Measurements from ENCODE around the gene CCR7.
A peak's percentile ranks its signal among the peaks of the same experiment; 100 is the strongest.

Gene CCR7

DNA sequence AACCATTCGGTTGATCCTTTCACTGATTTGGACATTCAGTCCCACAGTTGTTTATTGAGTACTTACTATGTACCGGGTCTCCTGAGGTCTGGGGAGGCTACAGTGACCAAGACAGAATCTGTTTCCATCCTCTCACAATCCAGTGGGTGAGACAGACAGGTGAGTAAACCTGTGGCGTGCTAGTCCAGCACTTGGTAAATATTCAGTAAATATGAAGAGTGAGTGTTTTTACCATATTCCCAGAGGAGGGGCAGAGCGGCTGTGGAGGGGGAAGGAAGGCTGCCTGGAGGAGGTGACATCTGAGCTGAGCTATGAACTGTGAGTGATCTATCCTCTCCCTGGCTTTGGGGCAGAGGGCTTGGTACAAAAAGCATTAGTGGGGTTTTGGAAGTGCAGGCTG, 31.4 kb downstream of the CCR7 start:
- DNase-seq, result no peak

DNA sequence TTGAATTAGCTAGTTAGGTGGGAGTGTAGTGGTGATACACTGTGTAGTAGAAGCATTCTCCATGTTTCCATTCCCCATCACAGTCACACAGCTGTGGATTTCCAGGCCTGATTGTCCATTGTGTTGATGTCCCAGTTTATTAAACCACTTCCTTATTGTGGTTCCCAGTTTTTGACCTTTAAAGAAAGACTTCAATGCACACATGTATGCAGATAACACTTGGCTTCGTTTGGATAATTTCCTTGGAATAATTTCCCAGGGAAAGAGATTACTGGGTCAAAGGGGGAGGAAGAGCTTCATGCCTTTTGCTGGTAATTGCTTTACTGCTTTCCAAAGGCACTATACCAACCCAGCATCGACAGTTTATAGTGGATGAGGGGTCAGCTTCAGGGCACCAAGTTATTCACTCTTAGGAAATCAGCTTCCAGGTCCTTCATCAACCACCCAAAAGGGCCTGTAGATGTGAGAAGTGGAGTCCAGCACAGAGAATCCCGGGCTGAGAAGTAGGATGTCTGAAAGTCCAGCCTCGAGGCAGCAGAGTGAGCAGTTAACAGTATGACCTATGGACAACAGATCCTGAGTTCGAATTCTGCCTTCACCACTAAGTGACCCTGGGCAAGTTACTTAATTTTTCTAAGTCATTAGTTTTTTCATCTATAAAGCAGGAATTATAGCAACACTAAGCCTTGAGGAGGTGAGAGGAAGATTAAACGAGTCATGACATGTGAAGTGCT, 32.6 kb downstream of the CCR7 start:
- no peak for DNase-seq

DNA sequence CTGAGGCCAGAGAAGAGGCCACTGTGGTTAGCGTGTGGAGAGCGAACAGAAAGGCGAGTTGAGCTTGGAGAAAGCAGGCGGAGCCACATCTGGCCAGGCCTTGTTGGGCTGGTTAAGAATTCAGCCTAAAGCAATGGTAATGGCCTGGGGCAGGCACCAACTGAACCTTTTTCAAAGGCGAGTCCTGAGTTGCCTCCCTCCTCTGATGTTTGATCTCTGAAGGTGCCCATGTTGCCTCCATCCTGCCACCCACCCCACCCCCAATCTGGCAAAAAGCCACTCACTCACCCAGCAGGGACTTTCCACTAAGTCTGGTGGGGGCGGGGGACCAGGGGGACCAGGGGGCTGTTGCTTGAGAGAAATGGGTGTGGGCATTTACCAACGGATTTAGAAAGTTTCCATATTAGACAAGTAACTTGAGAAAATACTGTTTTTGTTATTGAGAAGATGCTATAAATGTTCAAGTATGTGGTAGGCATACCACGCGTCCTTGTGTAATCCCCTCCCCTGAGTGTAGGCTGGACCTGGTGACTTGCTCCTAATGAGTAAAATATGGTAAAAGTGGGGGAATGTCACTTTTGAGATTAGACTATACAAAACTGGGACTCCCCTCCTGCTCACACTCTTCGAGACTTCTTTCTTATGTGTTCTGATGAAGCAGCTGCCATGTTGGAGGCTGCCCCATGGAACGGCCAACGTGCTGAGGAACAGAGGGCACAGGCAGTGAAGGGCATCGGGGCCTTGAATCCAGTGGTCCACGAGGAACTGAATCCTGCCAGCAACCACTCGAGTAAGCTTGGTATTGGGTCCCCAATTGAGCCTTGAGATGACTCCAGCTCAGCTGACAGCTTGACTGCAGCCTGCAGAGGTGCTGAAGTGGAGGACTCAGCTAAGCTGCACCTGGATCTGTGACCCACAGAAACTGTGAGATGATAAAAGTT, 34.0 kb downstream of the CCR7 start:
- DNase-seq, result peak; percentile 79

DNA sequence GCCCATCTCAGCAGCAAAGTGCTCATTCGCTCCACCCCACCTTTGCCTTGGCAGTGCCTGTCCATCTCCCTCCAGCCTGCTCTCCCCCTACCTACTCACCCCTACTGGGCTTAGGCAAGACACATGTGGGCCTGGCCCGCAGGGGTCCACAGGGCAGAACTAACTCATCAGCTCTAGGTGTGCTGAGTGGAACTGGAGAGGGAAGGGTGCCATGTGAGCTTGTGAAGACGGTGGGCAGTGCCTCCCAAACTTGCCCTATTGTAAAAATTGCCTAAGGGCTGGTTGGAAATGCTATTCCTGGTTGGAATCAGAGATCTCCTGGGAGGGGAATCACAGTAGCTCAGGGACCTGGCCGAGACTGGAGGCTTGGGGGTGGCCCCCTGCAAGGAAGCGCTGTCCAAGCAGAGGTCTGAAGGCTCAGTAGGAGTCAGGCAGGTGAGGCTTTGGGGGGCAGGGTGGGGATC, 34.7 kb downstream of the CCR7 start:
- no peak for DNase-seq

DNA sequence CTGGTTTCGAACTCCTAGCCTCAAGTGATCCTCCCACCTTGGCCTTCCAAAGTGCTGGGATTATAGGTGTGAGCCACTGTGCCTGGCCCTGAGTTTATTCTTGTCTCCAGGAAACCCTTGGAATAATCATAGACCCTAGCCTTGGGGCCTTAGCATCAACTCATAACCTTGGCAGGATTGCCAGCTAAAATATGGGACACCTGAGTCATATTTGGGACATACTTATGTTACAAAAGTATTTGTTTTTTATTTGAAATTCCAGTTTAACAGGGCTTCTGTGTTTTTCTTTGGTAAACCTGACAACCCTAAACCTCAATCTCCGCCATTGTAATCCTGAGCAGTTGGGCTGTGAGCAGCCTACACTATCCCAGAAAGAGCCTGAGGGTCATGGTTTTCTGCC, 35.3 kb downstream of the CCR7 start:
- DNase-seq, result no peak

DNA sequence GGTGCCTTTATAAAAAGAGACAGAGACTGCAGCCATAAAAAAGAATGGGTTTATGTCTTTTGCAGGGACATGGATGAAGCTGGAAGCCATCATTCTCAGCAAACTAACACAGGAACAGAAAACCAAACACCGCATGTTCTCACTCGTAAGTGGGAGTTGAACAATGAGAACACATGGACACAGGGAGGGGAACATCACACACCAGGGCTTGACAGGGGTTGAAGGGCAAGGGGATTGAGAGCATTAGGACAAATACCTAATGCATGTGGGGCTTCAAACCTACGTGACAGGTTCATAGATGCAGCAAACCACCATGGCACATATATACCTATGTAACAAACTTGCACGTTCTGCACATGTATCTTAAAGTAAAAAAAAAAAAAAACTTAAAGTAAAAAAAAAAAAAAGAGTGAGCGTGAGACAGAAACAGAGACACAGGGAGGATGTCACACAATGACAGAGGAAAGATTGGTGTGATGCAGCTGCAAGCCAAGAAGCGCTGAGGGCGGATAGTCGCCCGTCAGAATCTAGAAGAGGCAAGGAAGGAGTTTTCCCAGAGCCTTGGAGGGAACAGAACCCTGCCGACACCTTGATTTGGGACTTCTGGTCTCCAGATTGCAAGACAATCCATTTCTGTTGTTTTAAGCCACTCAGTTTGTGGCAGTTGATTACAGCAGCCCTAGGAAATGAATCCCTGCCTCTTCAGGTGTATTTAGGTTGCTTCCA, 36.4 kb downstream of the CCR7 start:
- DNase-seq, result peak; percentile 42

DNA sequence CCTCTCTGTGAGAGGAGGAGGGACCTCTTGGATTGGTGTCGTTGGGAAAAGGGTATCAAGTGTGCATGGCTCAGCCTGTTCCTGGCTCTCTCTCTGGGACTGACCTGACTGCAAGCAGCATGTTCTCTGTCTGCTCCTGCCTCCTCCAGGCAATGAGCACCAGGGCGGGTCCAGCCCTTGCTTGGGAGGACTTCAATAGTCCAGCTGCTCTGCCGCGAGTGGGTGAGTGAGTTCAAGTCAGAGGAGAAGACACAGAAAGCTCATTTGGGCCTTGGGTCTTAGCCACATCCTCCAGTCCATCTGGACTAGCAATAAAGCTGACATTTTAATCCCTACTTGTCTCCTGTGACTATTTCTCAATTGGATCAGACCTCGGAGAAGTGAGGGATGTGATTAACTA, 38.6 kb downstream of the CCR7 start:
- DNase-seq, result no peak

DNA sequence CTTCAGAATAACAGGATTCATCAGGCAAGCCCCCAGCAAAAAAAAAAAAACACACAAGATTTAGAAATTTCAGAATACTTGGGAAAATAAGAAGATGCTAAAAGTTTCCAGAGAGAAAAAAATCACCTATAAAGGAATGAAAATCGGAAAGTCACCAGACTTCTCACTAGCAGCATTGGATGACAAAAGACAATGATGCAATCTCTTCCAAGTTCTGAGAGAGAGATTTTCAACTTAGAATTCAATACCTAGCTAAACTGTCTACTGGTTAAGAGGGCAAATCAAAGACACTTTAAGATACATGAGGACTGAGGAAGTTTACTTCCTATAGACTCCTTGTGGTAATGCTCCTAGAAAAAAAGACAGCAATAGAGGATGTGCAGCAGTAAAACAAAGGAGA, 40.0 kb downstream of the CCR7 start:
- DNase-seq, result no peak

DNA sequence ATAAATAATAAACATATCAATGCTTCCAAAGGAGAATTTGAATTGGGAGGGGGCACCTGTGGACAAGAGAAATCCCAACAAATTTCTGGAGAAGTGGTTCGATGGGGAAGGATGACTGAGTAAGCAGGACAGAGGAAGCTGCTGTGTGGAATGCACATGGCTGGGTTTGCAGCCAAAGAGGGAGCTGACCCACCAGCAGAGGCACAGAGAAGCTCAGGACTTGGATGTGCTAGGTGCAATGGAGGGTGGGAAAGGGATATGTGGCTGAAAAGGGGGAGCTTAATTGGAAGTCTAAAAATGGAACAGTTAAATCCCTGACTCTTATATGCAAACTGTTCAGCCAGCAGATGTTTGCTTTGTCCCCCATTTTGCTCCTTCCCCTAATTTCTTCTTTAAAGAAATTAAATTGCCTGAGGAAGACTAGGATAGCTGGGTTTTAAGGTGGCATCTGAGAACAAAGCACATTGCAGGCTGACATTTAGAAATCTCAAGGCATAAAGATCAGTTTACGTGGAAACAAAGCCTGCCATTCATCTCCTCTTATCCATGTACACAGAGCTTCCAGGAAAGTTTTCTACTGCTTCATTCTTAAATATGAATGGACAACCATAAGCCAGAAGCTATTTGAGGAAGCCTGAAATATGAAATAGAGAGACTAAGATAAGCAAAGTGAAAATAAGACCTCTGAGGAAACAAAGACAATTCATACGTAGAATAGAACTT, 40.9 kb downstream of the CCR7 start:
- DNase-seq, result no peak

DNA sequence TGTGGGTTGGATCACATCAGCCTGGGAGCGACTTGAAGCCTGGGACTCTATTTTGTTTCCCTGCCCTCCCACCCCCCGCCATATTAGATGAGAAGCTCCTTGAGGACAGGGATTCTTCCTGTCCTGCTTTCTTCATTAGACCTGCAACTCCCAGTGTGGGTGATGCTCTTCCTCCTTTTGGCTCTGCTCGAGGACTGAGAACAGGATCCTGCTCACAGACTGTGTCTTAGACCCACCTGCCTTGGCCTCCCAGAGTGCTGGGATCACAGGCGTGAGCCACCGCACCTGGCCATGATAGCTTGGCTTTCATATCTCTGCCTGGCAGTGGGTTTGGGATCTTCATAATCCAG, 42.3 kb downstream of the CCR7 start:
- no peak for DNase-seq

DNA sequence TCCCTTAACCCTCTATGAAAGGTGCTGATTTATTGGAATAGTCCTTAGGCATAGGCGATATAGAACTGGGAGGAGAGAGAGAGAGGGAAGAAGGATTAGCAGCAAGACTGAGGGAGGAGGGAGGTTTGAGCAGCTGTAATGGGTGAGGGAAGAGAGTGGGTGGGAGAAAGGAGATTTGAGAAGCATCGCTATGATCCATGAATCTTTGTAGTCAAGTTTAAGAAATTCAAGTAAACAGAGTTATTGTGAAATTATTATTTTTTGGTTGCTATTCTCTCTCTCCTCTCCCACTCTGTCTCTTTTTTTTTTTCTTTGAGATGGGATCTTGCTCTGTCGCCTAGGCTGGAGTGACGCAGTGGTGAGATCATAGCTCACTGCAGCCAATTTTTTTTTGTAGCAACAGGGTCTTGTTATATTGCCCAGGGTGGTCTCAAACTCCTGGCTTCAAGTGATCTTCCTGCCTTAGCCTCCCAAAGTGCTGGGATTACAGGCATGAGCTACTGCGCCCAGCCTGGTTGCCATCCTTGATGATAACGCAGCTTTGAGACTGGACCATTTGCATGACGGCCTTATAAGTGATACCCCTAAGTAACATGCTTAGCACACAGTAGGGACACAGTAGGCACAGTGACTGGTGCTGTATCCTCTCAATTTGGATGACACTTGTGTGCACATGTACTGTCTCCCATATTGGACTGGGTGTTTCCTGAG, 42.9 kb downstream of the CCR7 start:
- no peak for DNase-seq

DNA sequence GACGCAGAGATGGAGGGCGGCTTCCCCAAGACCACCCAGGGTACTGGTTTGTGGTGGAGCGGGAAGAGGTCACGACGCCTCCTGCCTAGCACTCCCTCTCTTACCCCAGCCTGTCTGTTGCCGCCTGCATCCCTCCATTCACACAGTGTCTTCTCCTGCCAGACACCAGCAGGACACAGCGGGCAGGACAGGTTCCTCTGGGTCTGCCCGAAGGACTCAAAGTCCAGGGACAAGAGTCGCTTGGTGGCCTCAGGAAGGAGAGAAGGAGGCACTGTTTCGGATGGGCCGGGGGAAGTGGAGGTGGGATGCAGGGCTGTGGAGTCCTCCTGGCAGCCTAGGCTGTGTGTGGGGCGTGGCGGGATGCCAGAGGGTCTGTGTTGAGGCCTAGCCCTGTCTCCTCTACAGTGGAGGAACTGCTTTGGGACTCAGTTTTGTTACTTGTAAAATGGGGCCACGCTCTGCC, 44.2 kb downstream of the CCR7 start:
- DNase-seq, result no peak

DNA sequence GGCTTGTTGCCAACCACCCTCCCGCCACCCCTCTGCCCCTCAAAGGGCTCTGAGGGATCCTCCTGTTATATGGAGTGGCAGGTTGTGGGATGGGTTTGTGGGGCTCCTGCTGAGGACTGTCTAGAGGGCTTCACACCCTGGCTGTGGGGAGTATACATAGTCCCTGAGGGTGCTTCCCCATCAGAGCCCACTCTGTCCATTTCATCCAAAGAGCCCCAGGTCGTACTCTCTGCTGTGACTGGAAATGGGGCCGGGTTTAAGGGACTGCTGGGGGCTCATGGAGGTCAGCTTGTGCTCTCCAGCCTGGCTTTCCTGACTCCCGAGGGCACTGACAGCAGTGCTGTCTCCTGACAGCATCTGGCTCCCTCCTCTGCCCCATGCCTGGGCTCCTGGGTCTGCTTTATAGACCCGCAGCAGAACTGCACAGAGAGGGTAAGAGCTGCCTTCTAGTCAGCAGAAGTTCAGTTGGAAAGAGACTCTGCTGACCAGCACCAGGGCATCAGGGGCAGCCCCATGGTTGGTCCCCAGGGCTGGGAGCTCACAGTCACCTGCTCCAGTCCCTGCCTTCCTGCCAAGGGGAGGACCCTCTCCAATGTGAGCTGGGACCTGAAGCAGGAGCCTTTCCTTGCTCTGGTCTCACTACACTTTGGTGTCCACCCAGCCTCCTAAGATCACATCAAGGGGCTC, 46.0 kb downstream of the CCR7 start:
- DNase-seq, result no peak

DNA sequence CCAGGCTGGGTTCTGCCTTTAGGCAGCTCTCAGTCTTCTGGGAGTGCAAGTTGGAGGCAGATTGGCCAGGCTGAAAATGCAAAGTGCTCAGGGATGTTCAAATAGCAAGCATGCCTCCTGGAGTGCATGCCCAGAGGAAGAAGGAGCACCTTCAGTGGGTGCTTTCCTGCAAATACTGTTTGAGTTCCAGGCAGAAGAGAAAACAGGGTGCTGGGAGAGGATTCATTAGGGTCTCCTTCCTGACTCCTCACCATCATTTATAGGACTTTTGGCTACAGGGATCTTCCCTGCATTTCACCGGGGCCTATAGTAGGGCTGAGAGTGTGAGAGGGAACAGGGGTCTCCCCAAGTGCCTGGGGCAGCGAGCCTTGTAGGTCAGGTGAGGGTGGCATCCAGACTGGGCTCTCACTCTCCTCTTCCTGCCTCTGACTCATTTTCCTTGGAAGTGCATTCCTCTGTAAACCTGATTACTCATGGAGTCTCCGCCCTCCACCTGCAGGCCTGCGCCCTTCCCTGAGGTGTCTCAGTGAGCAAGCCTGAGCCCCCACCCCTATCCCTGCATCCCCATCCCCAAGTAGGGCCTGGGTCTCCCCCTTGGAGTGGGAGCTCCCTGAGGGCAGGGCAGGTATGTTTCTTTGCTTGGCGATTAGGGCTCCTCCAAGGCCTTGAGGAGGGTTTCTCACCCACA, 46.7 kb downstream of the CCR7 start:
- peak; percentile 24 for DNase-seq

DNA sequence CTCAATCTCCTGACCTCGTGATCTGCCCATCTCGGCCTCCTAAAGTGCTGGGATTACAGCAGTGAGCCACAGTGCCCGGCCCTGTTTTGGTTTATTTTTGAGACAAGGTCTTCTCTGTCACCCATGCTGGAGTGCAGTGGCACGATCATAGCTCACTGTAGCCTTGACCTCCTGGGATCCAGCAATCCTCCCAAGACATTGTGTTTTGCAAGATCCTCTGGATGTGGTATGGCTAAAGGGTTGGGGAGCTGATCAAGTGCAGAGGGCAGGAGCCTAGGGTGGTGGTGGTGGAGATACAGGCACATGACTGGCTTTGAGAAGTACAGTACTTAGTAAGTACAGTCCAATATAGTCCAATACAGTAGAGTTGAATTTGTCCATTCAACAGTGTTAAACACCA, 47.3 kb downstream of the CCR7 start:
- no peak for DNase-seq

DNA sequence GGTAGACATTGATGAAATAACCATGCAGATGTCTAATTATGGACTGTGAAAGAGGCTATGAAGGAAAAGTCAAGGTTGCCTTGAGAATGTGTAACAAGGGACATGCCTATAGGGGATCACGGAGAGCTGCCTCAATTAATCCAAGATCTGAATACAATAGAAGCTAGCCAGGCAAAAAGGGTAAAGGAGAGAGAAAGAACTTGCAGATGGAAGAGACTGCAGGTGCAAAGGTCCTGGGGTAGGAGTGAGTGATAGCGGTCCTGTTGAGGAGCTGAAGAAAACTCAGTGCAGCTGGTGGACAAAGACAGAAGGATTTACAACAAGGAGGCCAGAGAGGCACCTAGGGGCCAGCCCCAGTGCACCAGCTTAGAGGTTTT, 48.0 kb downstream of the CCR7 start:
- DNase-seq, result no peak

DNA sequence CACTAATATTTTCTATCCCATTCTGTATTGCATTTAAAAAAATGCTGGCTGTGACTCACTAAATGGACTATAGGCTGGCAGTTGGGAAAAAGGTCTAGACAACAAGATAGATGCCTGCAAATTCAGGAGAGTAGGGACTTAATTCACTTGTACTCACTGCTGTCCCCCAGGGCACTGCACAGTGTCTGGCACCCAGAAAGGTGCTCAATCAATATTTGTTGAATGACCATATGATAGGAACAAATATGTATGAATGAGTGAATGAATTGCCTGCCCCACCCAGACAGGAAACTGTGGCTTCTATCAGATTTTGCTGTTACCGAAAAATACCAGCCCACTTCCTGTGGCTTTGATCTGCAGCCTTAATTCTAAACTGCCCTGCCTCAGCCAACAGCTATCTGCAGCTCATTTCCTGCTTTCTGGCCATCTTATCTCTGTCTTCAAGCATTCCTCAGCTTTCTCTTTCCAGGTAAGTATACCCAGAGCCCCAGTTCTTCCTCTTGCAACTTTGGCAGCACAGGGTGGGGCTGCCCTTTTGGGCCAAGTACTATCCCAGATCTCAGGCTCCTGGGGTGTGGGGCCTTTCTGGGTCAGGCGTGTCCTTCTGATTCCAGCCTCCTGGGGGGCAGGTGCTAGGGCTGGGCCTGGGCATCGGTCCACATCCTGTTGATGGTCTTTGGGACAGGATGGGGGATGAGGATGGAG, 48.5 kb downstream of the CCR7 start:
- DNase-seq, result peak; percentile 86

DNA sequence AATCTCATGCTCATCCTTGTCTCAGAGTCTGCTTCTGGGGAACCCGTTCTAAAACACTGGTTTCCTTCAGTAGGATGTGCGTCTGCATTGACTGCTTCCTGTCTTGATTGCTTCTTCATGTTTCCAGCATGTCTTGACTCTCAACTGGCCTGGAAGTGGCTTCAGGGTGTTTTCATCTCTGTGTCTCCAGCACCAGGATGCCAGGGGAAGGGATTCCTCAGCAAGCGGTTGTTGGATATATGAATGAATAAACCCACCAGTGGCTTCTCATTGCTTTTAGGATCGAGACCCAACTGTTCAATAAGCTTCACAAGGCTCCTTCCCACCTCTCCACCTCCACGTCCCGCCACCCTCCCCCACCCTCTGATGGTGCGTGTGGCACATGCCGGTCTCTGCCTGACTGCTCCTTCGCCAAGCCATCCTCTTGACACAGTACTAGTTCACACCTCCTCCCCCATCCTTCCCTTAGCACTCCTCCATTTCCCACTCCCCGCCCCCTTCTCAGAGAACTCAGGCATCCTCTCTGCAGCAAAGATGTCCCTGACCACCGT, 49.7 kb downstream of the CCR7 start:
- peak; percentile 37 for DNase-seq

DNA sequence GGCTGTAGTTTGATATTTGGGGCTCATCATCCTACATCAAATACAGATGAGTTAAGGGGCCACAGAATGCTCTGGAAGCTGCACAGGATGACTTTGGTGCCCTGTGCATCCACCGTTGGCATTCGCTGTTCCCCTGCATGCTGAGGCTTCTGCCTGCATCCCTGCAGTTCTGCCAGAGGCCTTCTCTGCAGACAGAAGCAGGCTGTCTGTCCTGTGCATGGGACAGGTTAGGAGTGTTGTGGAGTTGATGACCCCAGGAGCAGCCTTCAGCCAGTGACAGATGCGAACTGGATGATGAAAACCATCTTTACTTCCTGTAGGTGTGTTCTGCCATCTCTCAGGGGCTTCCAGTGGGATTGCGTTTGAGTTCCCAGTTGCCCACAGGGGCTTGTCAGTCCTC, 50.3 kb downstream of the CCR7 start:
- no peak for DNase-seq

All from CD4-positive, alpha-beta T cell treated with Interleukin-4 for 4 hours (primary cell).